ENCODE data around the gene SLC44A5.
"Not testable (repeated sequence)": the region's sequence is repeated elsewhere in the genome, so short reads cannot be mapped to it uniquely, and the experiment has no call there.

Gene SLC44A5

GRCh38 chr1:75520862-75521475, 89.9 kb downstream of the SLC44A5 start:
- DNase-seq (ENCODE audit: low read depth in 2 of 2) = no peak

GRCh38 chr1:75519651-75520427, 91.1 kb downstream of the SLC44A5 start:
- DNase-seq (ENCODE audit: low read depth in 2 of 2) = no peak

DNA sequence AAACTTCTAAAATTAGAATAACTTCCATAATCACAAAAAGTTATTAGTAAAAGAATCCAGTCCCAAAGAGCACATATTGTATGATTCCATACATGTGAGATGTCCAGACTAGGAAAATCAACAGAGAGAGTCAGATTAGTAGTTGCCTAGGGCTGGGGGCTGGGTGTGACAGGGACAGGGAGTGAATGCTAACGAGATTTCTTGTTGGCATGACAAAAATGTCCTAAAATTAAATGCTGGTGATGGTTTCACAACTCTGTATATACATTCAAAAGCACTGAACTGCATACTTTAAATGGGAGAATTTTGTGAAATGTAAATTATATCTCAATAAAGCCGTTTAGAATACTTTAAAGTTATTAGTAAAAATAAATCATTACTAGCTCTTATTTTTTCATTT, 92.2 kb downstream of the SLC44A5 start:
- no peak for DNase-seq (ENCODE audit: low read depth in 2 of 2)

- no peak for DNase-seq (ENCODE audit: low read depth in 2 of 2)
These were observed 96.6 kb downstream of the SLC44A5 start for GRCh38 chr1:75514270-75514669.

GRCh38 chr1:75506976-75507375, 103.9 kb downstream of the SLC44A5 start:
- DNase-seq (ENCODE audit: low read depth in 2 of 2) = no peak

GRCh38 chr1:75503221-75503974, 107.5 kb downstream of the SLC44A5 start:
- no peak for DNase-seq (ENCODE audit: low read depth in 2 of 2)

DNA sequence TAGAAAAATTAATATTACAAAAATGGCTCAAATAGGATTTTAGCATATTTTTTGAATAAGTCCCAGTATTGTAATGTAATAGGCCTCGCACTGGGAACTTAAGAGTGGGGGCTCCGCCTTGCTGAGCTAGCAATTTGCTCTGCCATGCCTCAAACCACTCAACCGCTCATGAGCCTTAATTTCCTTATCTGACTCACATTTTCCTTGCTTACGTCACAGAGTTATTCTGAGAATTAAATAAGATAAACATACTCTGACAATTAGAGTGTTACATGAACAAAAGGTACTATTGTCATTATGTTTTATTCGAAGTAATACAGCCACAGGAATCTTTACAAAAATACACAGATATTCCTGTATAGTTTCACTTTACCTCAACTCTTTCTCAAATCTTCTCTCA, 108.1 kb downstream of the SLC44A5 start:
- no peak for DNase-seq (ENCODE audit: low read depth in 2 of 2)

- no peak for DNase-seq (ENCODE audit: low read depth in 2 of 2)
These were observed 109.2 kb downstream of the SLC44A5 start for GRCh38 chr1:75501577-75502295.

DNA sequence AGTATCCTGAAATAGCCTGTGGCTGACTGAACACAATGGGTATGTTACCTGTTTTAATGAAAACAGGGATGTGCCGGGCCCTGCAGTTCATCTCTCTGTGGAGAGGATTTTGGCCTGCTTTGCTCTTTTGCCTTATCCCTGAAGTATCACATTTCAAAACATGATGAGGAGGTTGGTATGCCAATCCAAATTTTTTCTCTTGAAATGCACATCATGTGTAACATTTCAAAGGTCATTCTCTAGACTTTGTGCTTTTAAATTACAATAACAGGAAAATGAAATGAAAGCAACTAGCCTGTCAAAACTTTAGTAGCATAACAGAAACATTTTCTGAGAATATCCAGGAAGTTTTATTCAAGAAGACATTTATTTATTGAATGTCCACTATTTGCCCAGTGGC, 118.9 kb downstream of the SLC44A5 start:
- DNase-seq (ENCODE audit: low read depth in 2 of 2) = no peak

DNA sequence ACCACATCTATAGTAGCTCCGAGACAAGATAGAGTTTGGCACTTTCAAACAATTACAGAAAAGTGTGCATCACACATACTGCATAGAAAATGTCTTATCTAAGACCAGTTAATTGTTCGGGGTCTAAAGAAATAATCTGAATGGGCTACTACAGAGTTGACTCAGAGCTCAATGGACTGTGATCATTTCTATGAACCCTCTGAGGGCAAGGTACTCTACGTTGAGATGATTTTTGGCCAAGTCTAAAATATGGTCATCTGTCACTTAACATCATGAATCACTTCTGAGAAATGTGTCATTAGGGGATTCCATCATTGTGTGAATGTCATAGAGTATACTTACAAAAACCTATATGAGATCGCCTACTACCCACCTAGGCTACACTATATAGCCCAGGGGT, 123.5 kb downstream of the SLC44A5 start:
- DNase-seq (ENCODE audit: low read depth in 2 of 2) = no peak

- no peak for DNase-seq (ENCODE audit: low read depth in 2 of 2)
These were observed 126.1 kb downstream of the SLC44A5 start for GRCh38 chr1:75484789-75485188.

- DNase-seq (ENCODE audit: low read depth in 2 of 2) = no peak
These were observed 128.0 kb downstream of the SLC44A5 start for GRCh38 chr1:75482951-75483350.

DNA sequence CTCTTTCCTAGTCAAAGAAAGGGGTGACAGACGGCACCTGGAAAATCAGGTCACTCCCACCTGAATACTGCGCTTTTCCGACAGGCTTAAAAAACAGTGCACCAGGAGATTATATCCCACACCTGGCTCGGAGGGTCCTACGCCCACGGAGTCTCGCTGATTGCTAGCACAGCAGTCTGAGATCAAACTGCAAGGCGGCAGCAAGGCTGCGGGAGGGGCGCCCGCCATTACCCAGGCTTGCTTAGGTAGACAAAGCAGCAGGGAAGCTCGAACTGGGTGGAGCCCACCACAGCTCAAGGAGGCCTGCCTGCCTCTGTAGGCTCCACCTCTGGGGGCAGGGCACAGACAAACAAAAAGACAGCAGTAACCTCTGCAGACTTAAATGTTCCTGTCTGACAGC, 134.4 kb downstream of the SLC44A5 start:
- DNase-seq (ENCODE audit: low read depth in 2 of 2) = not testable (repeated sequence)

DNA sequence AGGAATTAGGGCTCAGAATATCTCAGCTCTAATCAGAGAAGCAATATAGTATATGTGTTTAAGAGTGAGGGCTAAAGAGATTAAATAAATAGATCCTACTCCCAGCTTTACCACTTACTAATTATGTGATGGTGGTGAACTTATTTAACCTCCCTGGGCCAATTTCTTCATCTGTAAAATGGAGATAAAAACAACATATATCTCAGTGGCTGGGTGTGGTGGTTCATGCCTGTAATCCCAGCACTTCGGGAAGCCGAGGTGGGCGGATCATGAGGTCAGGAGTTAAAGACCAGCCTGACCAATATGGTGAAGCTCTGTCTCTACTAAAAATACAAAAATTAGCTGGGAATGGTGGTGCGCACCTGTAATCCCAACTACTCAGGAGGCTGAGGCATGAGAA, 135.2 kb downstream of the SLC44A5 start:
- no peak for DNase-seq (ENCODE audit: low read depth in 2 of 2)

- DNase-seq (ENCODE audit: low read depth in 2 of 2) = no peak
These were observed 137.8 kb downstream of the SLC44A5 start for GRCh38 chr1:75472971-75473603.

DNA sequence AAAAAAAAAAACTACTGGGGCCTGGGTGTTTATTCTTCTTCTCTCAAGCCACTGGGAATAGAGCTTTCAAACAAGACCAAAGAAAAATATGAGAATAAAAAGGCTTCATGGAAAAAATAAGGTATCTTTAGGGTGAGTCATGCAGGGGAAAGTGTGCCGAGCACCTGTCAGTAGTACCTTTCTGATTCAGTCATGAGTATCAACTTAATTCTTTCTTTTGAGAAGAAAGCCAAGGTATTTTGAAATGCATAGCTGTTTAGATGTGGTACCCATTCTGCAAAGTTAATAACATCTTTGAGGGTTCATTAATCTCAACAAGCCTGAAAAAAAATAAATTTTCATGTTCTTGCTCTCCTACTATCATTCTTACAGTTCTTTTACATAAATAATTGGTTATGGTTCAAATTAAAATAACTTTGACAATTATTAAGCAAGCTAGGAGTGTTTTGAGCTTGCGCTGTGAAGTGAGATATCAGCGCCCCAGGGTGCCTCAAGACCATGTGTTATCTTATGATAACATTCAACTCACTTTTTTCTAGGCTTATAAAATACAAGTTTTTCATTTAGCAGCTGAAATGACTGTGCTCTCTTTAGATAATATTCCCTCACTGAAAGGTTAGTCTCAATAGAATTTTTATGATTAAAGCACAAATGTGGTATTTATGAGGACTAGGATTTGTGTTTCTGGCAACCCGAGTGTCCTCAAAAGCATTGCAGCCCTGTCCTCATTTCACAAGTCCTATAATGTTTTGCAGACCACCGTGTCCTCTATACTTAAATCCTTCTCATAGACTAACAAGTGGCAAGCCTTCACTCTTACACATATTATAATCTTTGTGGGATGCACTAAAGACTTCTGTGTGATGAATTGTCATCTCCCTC, 138.6 kb downstream of the SLC44A5 start:
- DNase-seq (ENCODE audit: low read depth in 2 of 2) = no peak

DNA sequence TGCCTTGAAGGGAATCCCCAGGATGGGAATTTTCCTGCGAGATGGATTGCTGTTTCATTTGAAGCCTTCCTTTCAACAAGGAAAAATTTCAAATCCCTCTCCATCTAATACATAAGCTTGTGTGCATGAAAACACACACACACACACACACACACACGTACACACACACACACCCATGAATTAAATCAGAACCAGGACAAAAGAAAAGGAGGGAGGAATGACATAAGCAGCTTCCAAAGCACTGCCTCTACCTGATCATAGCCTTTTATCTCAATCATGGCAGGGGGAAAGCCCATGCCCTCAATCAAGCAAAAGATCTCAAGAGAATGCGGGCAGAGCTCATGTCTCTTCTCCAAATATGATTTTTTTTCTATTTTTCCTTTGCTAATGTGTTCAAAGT, 139.7 kb downstream of the SLC44A5 start:
- DNase-seq (ENCODE audit: low read depth in 2 of 2) = no peak

GRCh38 chr1:75470448-75470847, 140.5 kb downstream of the SLC44A5 start:
- DNase-seq (ENCODE audit: low read depth in 2 of 2) = no peak

DNA sequence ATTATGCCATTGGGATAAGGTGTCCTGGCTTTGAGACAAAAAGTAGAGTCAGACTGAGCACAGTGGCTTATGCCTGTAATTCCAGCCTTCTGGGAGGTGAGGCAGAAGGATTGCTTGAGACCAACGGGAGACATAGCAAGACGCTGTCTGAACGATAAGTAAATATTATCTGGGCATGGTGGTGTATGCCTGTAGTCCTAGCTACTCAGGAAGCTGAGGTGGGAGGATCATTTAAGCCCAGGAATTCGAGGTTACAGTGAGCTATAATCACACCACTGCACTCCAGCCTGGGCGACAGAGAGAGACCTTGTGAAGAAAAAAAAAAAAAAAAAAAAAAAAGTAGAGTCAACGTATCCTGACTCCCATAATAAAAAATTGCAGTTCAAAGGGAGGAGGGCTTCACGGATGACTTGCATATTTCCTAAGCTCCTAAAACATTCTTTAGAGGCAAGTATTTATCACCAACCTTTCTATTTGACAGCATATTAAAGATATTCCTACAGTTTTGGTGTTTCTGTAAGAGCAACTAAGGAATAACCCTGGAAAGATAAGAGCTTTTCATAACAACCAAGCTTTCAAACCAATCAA, 141.2 kb downstream of the SLC44A5 start:
- DNase-seq (ENCODE audit: low read depth in 2 of 2) = no peak

DNA sequence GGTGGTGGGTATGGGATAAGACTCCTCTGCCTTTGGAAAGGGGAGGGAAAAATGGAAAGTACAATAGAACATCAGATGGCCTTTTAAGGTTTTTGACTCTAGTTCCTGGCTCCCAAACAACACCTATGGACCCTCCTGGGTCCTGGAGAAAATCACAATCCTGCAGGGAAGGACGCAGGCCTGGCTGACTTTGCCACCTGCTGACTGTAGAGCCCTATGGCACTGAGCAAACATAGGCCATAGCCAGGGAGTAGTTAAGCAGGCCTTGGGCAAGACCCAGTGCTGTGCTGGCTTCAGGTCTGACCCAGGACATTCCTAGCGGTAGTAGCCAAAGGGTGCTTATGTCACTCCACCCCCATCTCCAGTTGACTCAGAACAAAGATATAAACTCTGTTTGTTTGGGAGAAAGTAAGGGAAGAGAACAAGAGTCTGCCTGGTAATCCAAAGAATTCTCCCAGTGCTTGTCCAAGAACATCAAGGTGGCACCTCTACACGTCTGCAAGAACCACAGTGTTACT, 149.0 kb downstream of the SLC44A5 start:
- DNase-seq (ENCODE audit: low read depth in 2 of 2) = no peak
